Measurements from ENCODE around the gene NTSR1.

Gene NTSR1

GRCh38 chr20:62776035-62776691 lies 67.5 kb downstream of the NTSR1 start:
- peak overlapping the region in 11 of 21 experiments; percentile 4 to 88 (median 65) for H3K27ac ChIP-seq
- H3K4me3 ChIP-seq: no peak overlapping the region

DNA sequence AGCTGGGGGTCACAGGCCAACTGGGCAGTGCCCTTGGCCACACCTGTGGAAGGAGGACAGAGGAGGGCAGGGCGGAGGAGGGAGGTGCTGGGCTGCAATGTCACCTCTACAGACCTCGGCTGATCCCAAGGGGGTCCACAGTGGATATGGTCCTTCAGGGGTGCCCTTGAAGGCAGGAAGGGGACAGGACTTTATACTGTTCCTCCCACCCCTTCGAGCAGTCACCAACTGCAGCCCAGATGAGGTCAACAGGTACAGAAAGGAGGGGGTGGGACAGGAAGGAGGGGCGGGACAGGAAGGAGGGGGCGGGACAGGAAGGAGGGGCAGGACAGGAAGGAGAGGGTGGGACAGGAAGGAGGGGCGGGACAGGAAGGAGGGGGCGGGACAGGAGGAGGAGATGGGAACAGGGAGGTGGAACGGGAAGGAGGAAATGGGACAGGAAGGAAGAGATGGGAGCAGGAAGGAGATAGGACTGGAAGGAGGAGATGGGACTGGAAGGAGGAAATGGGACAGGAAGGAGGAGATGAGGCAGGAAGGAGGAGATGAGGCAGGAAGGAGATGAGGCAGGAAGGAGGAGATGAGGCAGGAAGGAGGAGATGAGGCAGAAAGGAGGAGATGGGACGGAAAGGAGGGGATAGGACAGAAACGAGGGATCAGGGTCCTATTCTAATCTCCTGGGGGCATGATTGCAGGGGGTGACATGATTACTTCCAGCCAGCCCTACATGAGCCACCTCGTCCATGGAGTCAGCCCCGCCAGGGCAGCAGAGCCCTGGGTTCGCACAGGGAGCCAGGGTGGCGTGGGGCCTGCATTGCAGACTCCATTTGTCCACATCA lies 68.3 kb downstream of the NTSR1 start:
- Histone ChIP-seq H3K4me3 (no peak overlapping the region), H3K27ac (peak overlapping the region in 11 of 21 experiments; percentile 4 to 88 (median 65))

GRCh38 chr20:62777528-62777830 lies 68.8 kb downstream of the NTSR1 start:
- H3K27ac ChIP-seq: peak overlapping the region in 3 of 21 experiments; percentile 16 to 87 (median 39)

DNA sequence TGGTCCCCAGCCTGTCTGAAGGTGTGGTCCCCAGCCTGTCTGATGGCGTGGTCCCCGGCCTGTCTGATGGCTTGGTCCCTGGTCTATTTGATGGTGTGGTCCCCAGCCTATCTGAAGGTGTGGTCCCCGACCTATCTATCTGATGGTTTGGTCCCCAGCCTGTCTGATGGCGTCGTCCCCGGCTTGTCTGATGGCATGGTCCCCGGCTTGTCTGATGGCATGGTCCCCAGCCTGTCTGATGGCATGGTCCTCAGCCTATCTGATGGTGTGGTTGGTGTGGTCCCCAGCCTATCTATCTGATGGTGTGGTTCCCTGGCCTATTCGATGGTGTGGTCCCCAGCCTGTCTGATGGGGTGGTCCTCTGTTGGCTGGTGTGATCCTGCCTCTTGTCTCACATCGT lies 69.4 kb downstream of the NTSR1 start:
- Histone ChIP-seq H3K4me3 (no peak overlapping the region), H3K27ac (no peak overlapping the region)

More at GRCh38 chr20:62777528-62777830, 68.8 kb downstream of the NTSR1 start:
- H3K4me3 ChIP-seq: no peak overlapping the region

DNA sequence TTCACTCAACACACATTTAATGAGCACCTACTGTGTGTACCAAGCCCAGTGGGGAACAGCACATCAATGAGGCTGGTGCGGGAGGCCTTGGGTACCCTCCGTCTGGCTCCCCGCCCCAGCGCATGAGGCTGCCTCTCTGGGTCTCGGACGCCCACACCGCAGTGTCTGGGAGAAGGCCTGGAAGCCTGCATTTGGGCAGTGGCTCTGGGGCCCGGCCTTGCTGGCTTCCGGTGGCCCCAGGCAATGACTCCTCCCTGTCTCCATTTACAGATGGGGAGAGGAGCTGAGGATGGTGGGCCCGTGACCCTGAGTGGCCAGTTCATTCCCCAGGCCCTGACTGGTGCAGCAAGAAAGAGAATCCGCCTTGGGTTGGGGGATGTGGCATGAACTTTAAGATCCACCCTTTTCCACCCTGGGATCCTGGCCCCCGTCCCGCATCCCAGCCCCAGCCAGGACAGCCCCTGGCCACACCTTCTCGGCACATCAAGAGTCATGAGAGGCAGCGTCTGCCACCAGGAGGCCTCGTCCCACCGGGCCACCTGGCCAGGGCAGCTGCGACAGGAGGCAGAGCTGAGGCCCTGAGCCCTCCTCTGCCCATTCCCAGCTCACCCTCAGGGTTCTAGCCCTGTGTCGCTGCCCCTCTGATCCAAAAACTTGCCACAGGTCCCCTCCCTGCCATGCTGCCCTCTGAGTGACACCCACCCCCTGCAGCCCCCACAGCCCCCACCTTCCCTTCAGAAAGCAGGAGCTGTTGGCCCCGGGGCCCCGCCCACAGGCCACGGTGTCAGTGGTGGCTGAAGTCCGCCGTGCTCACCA lies 70.2 kb downstream of the NTSR1 start:
- no peak overlapping the region for H3K27ac ChIP-seq
- no peak overlapping the region for H3K4me3 ChIP-seq

GRCh38 chr20:62779417-62779685 lies 70.7 kb downstream of the NTSR1 start:
- no peak overlapping the region for H3K4me3 ChIP-seq
- no peak overlapping the region for H3K27ac ChIP-seq

GRCh38 chr20:62780204-62780603 lies 71.6 kb downstream of the NTSR1 start:
- Histone ChIP-seq H3K27ac (no peak overlapping the region), H3K4me3 (no peak overlapping the region)

DNA sequence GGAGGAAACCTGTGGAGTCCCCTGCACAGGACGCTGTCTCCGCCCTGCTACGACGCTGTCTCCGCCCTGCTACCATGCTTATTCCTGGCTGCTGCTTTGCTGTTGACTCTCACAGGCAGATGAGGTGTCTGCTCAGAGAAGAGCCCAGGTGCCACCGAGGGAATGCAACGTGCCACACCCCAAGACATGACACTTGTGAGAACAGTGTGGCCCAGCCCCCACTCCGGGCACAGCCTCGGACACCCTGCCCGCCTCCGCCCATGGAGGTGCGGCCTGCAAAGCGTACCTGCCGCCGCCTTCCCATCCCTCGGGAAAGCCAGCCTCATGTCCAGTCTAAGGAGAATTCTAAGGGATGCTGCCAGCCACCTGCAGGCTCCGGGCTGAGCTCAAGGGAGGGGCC lies 72.1 kb downstream of the NTSR1 start:
- Histone ChIP-seq H3K4me3 (no peak overlapping the region), H3K27ac (no peak overlapping the region)

DNA sequence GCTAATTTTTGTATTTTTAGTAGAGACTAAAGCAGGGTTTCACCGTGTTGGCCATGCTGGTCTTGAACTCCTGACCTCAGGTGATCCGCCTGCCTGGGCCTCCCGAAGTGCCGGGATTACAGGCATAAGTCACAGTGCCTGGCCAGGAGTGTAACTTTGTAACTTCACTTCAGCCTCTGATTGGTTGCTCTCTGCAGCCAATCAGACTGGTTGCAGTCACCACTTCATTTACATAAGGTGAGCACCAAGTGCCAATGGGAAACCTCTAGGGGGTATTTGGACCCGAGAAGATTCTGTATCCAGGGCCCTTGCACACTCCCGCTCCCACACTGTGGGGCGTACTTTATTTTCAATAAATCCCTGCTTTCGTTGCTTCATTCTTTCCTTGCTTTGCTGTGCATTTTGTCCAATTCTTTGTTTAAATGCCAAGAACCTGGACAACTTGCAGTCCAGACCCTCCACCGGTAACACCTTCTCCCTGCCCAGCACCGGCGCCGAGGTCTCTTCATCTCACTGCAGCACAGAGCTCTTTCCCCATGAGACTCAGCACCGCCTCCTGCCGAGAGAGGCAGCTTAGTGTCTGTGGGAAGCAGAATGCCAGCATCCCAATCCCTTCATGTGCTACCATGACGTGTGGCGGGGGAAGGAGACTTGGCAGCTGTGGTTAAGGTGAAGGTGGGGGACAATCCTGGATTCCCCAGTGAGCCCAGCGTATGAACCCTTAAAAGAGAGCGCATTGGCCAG lies 73.7 kb downstream of the NTSR1 start:
- no peak overlapping the region for H3K4me3 ChIP-seq
- no peak overlapping the region for H3K27ac ChIP-seq

DNA sequence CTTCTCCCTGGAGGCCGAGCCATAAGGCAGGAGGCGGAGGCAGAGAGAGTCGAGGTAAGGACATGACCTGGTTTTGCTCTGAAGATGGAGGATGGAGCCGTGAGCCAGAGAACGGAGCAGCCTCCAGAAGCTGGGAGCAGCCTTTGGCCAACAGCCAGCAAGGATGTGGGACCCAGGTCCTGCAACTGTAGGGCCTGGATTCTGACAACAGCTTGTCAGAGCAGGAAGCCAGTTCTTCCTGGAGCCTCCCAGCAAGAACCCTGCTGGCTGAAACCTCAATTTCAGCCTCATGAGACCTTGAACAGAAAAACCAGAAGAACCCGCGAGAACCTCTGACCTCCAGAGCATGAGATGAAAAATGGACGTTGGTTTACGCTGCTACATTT lies 74.2 kb downstream of the NTSR1 start:
- Histone ChIP-seq H3K4me3 (no peak overlapping the region), H3K27ac (no peak overlapping the region)

GRCh38 chr20:62784497-62784896 lies 75.9 kb downstream of the NTSR1 start:
- H3K4me3 ChIP-seq: no peak overlapping the region
- no peak overlapping the region for H3K27ac ChIP-seq

DNA sequence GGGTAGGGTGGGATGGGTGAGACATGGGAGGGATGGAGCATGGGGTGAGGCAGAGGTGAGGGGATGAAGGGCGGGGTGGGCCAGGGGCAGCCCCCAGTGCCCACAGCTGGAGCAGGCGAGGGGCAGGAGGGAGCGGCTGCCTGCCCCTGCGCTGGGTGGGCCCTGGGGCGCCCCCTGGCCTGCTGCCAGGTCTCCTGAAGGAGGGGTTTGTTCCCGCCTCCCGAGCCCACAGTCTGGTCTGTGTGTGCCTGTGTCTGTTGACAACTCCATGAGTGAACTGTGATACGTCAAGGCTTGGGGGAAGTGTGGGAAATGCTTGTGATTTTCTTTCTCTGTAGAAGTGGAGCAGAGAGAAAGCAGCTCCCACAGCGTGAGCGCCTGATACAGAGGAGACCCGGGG lies 76.8 kb downstream of the NTSR1 start:
- Histone ChIP-seq H3K27ac (no peak overlapping the region), H3K4me3 (no peak overlapping the region)

DNA sequence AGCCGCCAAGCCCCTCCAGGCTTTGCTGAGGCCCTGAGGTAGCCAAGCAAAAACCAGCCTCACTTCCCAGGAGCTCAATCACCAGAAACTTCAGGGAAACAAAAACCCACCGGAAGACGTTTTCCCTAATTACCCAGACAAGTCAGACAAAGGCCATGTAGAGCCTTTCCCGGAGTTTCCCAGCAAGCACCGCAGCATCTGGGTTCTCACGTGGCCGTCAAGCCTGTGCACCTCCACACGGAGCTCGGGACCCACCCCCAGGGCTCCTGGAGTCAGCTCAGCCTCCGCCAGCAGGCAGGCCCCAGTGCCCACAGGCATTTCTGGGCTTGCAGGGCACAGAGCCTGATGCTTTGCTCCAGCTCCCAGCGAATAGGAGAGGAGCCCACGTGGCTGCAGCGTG lies 77.5 kb downstream of the NTSR1 start:
- Histone ChIP-seq H3K4me3 (no peak overlapping the region), H3K27ac (no peak overlapping the region)

DNA sequence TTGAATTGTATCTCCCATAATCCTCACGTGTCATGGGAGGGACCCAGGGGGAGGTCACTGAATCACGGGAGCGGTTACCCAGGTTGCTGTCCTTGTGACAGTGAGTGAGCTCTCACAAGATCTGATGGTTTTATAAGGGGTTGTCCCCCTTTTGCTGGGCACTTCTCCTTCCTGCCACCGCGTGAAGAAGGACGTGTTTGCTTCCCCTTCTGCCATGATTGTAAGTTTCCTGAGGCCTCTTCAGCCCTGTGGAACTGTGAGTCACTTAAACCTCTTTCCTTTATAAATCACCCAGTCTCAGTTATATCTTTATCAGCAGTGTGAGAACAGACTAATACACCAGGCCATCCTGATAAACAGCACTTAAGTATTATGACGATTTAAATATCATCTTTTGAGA lies 78.7 kb downstream of the NTSR1 start:
- no peak overlapping the region for H3K4me3 ChIP-seq
- no peak overlapping the region for H3K27ac ChIP-seq

DNA sequence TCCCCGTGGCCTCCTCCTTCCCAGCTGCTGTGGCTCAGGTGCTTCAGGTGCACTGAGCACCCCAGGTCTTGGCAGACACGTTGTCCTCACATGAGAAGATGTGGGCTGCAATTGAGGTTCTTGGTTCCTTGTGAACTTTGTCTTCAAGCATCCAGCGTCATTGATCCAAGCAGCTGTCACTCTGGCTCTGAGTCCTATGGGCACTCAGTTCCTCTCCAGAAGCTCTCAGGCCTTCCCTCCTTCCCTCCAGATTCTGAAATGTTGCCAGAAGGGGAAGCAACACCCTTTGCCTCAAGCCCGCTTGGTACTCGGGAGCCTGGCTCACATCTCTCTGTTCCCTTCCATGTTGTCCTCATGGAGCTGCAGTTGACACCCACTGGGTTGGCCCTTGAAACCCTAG lies 79.2 kb downstream of the NTSR1 start:
- H3K27ac ChIP-seq: no peak overlapping the region
- no peak overlapping the region for H3K4me3 ChIP-seq

- H3K4me3 ChIP-seq: no peak overlapping the region
- no peak overlapping the region for H3K27ac ChIP-seq
Observed at GRCh38 chr20:62788607-62789006, 80.0 kb downstream of the NTSR1 start.

- Histone ChIP-seq H3K27ac (no peak overlapping the region), H3K4me3 (no peak overlapping the region)
Observed at GRCh38 chr20:62790075-62790474, 81.4 kb downstream of the NTSR1 start.

DNA sequence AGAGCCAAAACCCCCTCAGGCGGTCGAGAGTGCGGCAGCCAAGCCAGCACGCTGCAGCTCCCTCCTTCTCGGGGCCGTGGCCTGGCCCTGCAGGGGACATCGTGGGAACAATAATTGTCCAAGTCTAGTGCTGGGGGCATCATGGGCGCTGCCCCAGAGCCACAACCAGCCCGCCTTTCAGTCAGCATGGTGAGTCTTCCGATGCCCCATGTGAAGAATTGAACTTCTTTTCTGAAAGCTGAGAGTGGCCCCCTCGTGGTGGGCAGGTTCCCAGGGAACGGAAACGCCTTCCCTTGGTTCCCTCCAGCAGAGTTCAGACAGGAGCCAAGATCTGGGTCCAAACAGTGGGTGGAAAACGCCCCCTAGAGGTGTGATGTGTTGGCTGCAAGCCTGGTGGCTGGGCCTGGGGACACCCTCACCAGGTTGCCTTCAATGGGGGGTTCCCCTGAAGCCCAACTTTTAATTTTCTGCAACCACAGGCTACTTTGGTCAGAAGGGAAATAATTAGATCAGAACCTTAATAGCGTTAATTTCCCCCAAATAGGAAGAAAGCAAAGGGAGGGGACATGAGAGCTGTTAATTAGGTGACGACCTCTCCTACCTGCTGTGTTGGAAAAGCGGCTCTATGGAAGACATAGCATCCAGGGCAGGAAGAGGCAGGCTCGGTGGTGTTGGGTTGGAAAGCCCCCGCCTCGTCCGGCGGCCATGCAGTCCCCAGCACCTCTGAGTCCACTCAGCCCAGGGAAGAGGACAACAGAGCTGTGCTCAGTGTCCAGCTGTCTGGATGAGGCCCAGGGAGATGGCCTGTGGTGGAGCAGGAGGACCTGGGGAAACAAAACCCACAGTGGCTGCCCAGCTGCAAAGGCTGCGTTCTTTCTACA lies 82.9 kb downstream of the NTSR1 start:
- Histone ChIP-seq H3K4me3 (no peak overlapping the region), H3K27ac (no peak overlapping the region)

DNA sequence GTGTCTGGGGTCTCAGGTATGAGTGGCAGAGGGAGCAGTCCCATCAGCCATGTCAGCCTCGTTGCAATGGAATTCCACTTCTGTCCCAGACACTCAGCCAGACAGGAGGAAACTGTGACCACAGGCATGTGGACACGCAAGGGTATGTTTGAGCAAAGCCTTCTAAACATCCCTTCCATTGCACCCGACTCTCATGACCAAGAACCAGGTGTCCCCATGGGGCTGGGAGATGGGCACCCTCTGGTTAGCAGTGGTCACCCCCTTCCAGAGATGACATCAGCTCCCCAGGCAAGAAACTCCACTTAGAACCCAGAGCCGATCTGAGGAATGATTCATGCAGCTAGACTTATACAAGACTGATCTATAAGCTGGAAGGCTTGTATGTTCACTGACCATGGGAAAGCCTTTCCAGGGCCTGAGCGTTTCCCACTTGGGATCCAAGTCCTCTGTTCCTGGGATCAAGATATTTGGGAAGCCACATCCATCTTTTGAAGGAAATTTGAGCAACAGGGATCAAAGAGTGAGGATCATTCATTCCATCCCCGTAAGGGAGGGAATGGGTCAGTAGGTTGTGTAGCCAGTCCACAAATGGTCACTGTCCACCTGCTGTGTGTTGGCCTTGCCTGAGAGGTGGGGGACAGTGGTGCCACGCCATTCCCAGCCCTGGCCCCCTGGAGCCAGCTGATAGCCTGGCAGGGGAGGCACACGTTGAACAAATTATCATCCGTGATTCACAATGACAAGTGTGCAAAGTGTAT lies 83.7 kb downstream of the NTSR1 start:
- H3K4me3 ChIP-seq: no peak overlapping the region

More for the DNA sequence above, 83.7 kb downstream of the NTSR1 start:
- peak overlapping the region in 2 of 21 experiments; percentile 15 to 87 for H3K27ac ChIP-seq

All from skin epidermis (tissue), 12 donors.